Measurements from ENCODE around the gene NUP93. TPM values are rescaled to one million over a fixed set of nuclear protein-coding genes. Genes with fewer than 3 reads are reported as not detected.

The NUP93 gene
- total RNA-seq: 100 to 1,000 TPM in 1 of 7 donors, 10 to 100 TPM in 6; 29.2 to 102 (median 69.2) TPM
- 10 to 100 TPM; 41.1 to 58.3 (median 55.0) TPM for polyA plus RNA-seq
- long read RNA-seq, donor 1, transcript NUP93-201 (22 exons, 2,741 nt): major isoform, 9 of 10 reads
- long read RNA-seq, donor 1, partial matches to known transcripts: 0 of 10 reads
- long read RNA-seq, donor 1, other reads (novel, unspliced or antisense): 0 of 10 reads
- long read RNA-seq, donor 2, transcript NUP93-201 (22 exons, 2,741 nt): major isoform, 7 of 15 reads
- long read RNA-seq, donor 2, partial matches to known transcripts: 7 of 15 reads
- long read RNA-seq, donor 2, other reads (novel, unspliced or antisense): 0 of 15 reads

DNA sequence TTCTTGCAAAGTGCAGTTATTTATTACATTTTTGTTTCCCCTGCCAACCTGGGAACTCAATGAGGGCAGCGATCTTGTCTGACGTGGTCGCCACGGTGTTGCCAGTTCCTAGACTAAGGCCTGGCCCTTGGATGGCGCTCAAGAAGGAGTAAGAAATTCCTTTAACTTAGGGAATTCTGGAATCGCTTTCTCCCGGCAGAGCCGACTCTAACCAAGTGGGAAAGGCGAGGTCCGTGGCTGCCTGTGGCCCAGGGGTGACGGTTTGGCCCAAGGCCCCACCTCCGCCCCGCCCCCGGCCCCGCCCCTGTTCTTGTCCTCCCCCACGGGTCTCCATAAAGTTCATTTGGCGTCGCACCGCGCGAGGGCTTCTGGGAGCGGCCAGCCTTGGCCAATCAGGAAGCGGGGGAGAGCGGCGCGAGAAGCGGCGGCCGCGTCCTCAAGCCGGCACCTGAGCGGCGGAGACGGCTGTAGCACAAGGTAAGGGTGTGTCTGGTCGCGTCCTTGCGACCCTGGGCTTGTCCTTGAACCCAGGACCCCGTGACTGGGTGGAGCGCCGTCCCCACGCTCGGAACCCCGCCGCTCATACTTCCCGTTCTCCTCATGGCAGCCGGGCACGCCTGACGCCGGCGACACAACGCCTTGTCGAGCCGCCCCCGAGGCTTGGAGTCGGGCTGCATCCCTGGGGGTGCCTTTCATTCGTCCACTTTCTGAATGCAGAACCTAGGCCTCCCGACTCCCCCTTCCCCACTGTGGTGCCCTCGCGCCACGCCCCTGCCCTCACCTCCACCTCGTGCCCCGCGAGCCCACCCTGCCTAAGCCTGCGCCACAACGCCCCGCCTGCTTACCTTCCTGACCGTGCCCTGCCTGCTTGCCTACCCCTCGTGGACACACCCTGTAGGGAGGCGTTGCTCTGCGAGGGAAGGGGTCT lies at the start of gene NUP93:
NUP93 (plus strand) TSS at position 395 of the 928 bp plus-strand sequence. CDS start 18,119 bp downstream, outside the sequence.
- Histone ChIP-seq H3K9me3 (no peaks in the 10 kb centered on the region), H3K36me3 (no peaks in the 10 kb centered on the region), H3K27ac (peak within 1 kb of the TSS; percentile 58 to 88 (median 84)), H3K4me3 (peak within 1 kb of the TSS; percentile 67 to 98 (median 94)), H3K4me1 (peaks cover 13 to 75% (median 46%) of the 10 kb centered on the region in 6 donors), H3K27me3 (replicated peaks in 1 of 7) (no peaks in the 10 kb centered on the region)
- TF ChIP-seq POLR2AphosphoS5 (IDR thresholded peaks at IDR 0.05): peak; percentile 93 to 96 (median 94)
- TF ChIP-seq, protein P1, sequence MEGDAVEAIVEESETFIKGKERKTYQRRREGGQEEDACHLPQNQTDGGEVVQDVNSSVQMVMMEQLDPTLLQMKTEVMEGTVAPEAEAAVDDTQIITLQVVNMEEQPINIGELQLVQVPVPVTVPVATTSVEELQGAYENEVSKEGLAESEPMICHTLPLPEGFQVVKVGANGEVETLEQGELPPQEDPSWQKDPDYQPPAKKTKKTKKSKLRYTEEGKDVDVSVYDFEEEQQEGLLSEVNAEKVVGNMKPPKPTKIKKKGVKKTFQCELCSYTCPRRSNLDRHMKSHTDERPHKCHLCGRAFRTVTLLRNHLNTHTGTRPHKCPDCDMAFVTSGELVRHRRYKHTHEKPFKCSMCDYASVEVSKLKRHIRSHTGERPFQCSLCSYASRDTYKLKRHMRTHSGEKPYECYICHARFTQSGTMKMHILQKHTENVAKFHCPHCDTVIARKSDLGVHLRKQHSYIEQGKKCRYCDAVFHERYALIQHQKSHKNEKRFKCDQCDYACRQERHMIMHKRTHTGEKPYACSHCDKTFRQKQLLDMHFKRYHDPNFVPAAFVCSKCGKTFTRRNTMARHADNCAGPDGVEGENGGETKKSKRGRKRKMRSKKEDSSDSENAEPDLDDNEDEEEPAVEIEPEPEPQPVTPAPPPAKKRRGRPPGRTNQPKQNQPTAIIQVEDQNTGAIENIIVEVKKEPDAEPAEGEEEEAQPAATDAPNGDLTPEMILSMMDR (IDR thresholded peaks at IDR 0.05 in 8 of 11, conservative IDR thresholded peaks at IDR 0.05 in 3 of 11): peak in 1 of 11 experiments; percentile 33
- peak in 1 of 3 donors; percentile 57 for TF ChIP-seq POLR2A (IDR thresholded peaks at IDR 0.05)
- peak; percentile 97 for DNase-seq
- 0 to 2% (median 1%) methylated on average over 26 to 70 of the region's 70 CpGs for WGBS, 5 donors
- intact Hi-C loops (cut with DNase I; ENCODE audit: low total_unique reads): no loop called here

DNA sequence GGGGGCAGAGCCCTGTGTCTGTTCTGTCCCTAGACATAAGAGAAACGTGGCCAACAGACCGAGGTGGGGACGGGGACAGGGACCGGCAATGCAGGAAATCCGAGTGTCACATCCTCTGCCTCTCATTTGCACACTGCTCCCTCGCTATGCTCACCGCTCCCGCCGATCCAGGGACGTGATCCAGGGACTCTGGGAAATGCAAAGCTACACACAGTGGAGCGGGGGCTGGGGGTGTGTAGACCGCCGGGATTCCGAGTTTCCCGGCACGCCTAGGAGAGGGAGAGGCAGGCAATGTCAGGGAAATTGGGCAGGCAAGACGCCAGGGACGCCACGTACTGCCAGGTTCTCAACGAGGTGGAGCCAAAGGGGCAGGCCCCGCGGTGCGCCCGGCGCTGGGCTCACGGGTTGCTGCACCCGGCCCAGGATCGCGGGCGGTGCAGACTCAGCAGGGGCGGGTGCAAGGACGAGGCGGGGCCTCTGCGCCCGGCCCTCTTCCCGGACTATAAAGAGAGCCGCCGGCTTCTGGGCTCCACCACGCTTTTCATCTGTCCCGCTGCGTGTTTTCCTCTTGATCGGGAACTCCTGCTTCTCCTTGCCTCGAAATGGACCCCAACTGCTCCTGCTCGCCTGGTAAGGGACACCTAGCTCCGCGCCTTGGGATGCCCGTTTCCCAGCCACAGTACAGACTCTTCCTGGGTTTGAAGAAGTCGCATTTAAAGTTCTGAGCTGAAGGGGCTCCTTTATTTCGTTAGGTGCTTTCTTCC lies 47.8 kb upstream of the NUP93 start, which contains the start of gene MT1X:
MT1X (plus strand) TSS at position 532 of the 764 bp plus-strand sequence; CDS start at position 603, 71 bp downstream.
- WGBS, 5 donors: 0 to 2% (median 0%) methylated on average over 12 to 49 of the region's 49 CpGs
- TF ChIP-seq POLR2A (IDR thresholded peaks at IDR 0.05) (peak in 1 of 3 donors; percentile 84), POLR2AphosphoS5 (IDR thresholded peaks at IDR 0.05) (peak; percentile 92 to 96 (median 93))
- TF ChIP-seq, protein P1 (IDR thresholded peaks at IDR 0.05 in 8 of 11, conservative IDR thresholded peaks at IDR 0.05 in 3 of 11): no peak
- intact Hi-C loops (cut with DNase I; ENCODE audit: low total_unique reads): loop anchor here (10.0 kb wide), 1 partner anchor 77 kb away; the partner anchor contains the start of gene MT2A

DNA sequence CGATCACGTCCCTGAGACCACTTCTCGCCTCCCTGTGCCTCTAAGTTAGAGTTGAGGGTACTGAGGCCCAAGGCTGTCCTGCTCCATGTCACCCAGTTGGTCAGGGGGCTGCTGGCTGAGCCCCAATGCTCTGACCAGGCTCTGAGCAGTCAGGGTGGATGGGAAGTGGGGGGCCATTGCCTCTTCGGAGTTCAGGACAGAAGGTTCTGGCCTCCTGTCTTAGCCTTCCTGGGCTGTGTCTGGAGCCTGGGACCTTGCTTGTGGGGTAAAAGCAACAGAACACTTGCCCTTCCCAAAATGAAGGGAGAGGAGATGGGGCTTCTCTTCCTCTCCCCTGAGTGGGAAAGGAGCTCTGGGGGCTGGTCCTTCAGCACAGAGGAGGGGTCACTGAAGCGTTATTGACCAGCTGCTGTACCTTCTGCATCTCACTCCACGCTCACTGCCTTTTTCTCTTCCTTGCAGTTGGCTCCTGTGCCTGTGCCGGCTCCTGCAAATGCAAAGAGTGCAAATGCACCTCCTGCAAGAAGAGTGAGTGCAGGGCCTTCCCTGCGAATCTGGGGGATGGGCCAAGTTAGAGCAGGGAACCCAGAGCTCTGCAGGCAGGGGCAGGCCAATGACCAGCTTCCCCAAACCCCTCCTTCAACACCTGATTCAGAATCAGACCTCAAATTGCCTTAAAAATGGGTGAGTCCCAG lies 47.1 kb upstream of the NUP93 start:
- no peaks in the 10 kb centered on the region for H3K36me3 ChIP-seq
- WGBS, 5 donors: 36 to 49% (median 40%) methylated on average over 7 to 8 of the region's 8 CpGs
- H3K4me3 ChIP-seq: peak overlapping the region in 7 of 8 donors; percentile 40 to 73 (median 53)
- H3K4me1 ChIP-seq: peaks cover 0 to 30% (median 23%) of the 10 kb centered on the region in 6 donors
- TF ChIP-seq, protein P1 (IDR thresholded peaks at IDR 0.05 in 8 of 11, conservative IDR thresholded peaks at IDR 0.05 in 3 of 11): no peak
- TF ChIP-seq POLR2AphosphoS5 (IDR thresholded peaks at IDR 0.05) (no peak), POLR2A (IDR thresholded peaks at IDR 0.05) (no peak)
- H3K9me3 ChIP-seq: peaks cover 0 to 11% (median 3%) of the 10 kb centered on the region in 8 donors
- H3K27me3 ChIP-seq (replicated peaks in 1 of 7): peaks cover 0 to 6% (median 0%) of the 10 kb centered on the region in 7 donors
- peak overlapping the region in 7 of 8 donors; percentile 61 to 86 (median 80) for H3K27ac ChIP-seq
- no peak for DNase-seq
- intact Hi-C loops (cut with DNase I; ENCODE audit: low total_unique reads): loop anchor here (10.0 kb wide), 1 partner anchor 78 kb away; the partner anchor contains the start of gene MT2A

More for the DNA sequence above, 47.8 kb upstream of the NUP93 start, which contains the start of gene MT1X:
- Histone ChIP-seq H3K9me3 (peaks cover 0 to 10% (median 3%) of the 10 kb centered on the region in 8 donors), H3K27me3 (replicated peaks in 1 of 7) (peaks cover 0 to 7% (median 0%) of the 10 kb centered on the region in 7 donors), H3K4me3 (peak within 1 kb of the TSS; percentile 22 to 73 (median 48)), H3K4me1 (peaks cover 0 to 30% (median 23%) of the 10 kb centered on the region in 6 donors), H3K36me3 (no peaks in the 10 kb centered on the region), H3K27ac (peak within 1 kb of the TSS; percentile 54 to 86 (median 80))
- peak; percentile 98 for DNase-seq

Data from spleen (tissue), 13 donors.